HG02571 (cell line): Measurements from ENCODE around the gene PKIG.
"Not testable (repeated sequence)": the region's sequence is repeated elsewhere in the genome, so short reads cannot be mapped to it uniquely, and the experiment has no call there.

Experiments used
- ATAC-seq: cut with Tn5 transposase; IDR thresholded peaks from one replicate; pipeline ENCODE4 v1.9.1; 2021; ENCODE audit warnings: mild to moderate bottlenecking, moderate library complexity; ENCODE audit not compliant: unreplicated experiment

PKIG gene

GRCh38 chr20:44571362-44571988 is 10.9 kb upstream of the PKIG start:
- no peak for ATAC-seq

- no peak for ATAC-seq
Measured at GRCh38 chr20:44572551-44573500, 9.6 kb upstream of the PKIG start.

- no peak for ATAC-seq
Measured at GRCh38 chr20:44573501-44573869, 8.9 kb upstream of the PKIG start.

- no peak for ATAC-seq
Measured at GRCh38 chr20:44574372-44574771, 8.0 kb upstream of the PKIG start.

- no peak for ATAC-seq
Measured at GRCh38 chr20:44576297-44576696, 6.1 kb upstream of the PKIG start.

GRCh38 chr20:44579313-44580081 is 2.9 kb upstream of the PKIG start:
- no peak for ATAC-seq

- no peak for ATAC-seq
Measured at GRCh38 chr20:44580581-44581268, 1.7 kb upstream of the PKIG start.

- no peak for ATAC-seq
Measured at GRCh38 chr20:44581515-44581914, 864 bp upstream of the PKIG start.

GRCh38 chr20:44583157-44583556 is 778 bp downstream of the PKIG start:
- no peak for ATAC-seq

- ATAC-seq = no peak
Measured at GRCh38 chr20:44584162-44584561, 1.8 kb downstream of the PKIG start.

GRCh38 chr20:44585057-44585963 is 2.9 kb downstream of the PKIG start:
- no peak for ATAC-seq

- ATAC-seq = peak; percentile 45
Measured at GRCh38 chr20:44586289-44586911, 4.0 kb downstream of the PKIG start.

- no peak for ATAC-seq
Measured at GRCh38 chr20:44587035-44587980, 4.9 kb downstream of the PKIG start.

GRCh38 chr20:44588321-44588720 is 5.9 kb downstream of the PKIG start:
- ATAC-seq = not testable (repeated sequence)

GRCh38 chr20:44589537-44589936 is 7.2 kb downstream of the PKIG start:
- no peak for ATAC-seq

- no peak for ATAC-seq
Measured at GRCh38 chr20:44590980-44591778, 8.8 kb downstream of the PKIG start.

GRCh38 chr20:44592366-44592765 is 10.0 kb downstream of the PKIG start:
- ATAC-seq = no peak

- ATAC-seq = no peak
Measured at GRCh38 chr20:44593751-44594150, 11.4 kb downstream of the PKIG start.
